Body of pancreas (tissue), 4 donors: ENCODE results near the gene RBM33. TPM values are rescaled to one million over a fixed set of nuclear protein-coding genes. Genes with fewer than 3 reads are reported as not detected.

ENCODE experiments used
- ATAC-seq: fragments of 150-250 bp; one replicate; pipeline ENCODE4 v1.9.1; 2016
- DNase-seq, 4 donors: peaks; one replicate each; pipeline ENCODE4 v3.0.0-alpha.2; 2019
- H3K27ac ChIP-seq, 4 donors: fragments of 200-600 bp; sonication (generic); 1 replicate in 3 of 4; 2 replicates in 1 of 4; pipeline versions ENCODE4 v1.5.1 to v1.6.1; 2016 to 2019; ENCODE audit warnings: mild to moderate bottlenecking in 1 of 4, mixed read lengths in 1 of 4, moderate library complexity in 1 of 4
- H3K27me3 ChIP-seq, 2 donors: fragments of 200-600 bp; sonication (generic); one replicate each; pipeline ENCODE4 v1.6.0; 2016; ENCODE audit warnings: mild to moderate bottlenecking in 1 of 2
- H3K36me3 ChIP-seq, 2 donors: fragments of 200-600 bp; sonication (generic); replicated peaks in 1 of 2; 2 replicates each; pipeline ENCODE4 v1.5.1; 2016; ENCODE audit warnings: low read depth in 2 of 2; ENCODE audit not compliant: insufficient read depth in 1 of 2
- H3K4me1 ChIP-seq: fragments of 200-600 bp; sonication (generic); one replicate; pipeline ENCODE4 v1.6.0; 2016
- H3K4me3 ChIP-seq, 2 donors: fragments of 200-600 bp; sonication (generic); 1 replicate in 1 of 2; 2 replicates in 1 of 2; pipeline ENCODE4 v1.5.1; 2016 to 2019
- H3K9me3 ChIP-seq, 3 donors: fragments of 200-600 bp; sonication (generic); 1 replicate in 2 of 3; 2 replicates in 1 of 3; pipeline ENCODE4 v1.5.1; 2016
- CTCF ChIP-seq, 7 experiments: fragments of 450-650 bp in 4 of 7; fragments of 200-600 bp in 3 of 7; sonication (generic) in 3 of 7; IDR thresholded peaks; one replicate each; pipeline ENCODE4 v1.5.1; 2016 to 2019; ENCODE audit warnings: antibody characterized with exemption in 7 of 7
- POLR2A ChIP-seq, 3 donors: fragments of 450-650 bp; IDR thresholded peaks; one replicate each; pipeline ENCODE4 v1.6.1; 2016; ENCODE audit warnings: antibody characterized with exemption in 3 of 3, mild to moderate bottlenecking in 2 of 3
- WGBS, 2 donors: methylation state at CpG; one replicate each; pipeline ENCODE4 v1.1.5; 2017; 5-methylcytosine and 5-hydroxymethylcytosine counted together
- intact Hi-C: fragments of 100-400 bp; cut with DNase I; formaldehyde crosslinking; loops from one replicate; pipeline ENCODE4 v1.15.1; 2023
- total RNA-seq, 2 donors: library from RNA; depleted of rRNA; stranded (reverse); fragments of >200 nt; gene quantifications; one replicate each; pipeline ENCODE4 v1.1.0, GENCODE V29; 2016

The RBM33 gene
- total RNA-seq, 2 donors from 2014 or later = 30.6 to 78.4 TPM

DNA sequence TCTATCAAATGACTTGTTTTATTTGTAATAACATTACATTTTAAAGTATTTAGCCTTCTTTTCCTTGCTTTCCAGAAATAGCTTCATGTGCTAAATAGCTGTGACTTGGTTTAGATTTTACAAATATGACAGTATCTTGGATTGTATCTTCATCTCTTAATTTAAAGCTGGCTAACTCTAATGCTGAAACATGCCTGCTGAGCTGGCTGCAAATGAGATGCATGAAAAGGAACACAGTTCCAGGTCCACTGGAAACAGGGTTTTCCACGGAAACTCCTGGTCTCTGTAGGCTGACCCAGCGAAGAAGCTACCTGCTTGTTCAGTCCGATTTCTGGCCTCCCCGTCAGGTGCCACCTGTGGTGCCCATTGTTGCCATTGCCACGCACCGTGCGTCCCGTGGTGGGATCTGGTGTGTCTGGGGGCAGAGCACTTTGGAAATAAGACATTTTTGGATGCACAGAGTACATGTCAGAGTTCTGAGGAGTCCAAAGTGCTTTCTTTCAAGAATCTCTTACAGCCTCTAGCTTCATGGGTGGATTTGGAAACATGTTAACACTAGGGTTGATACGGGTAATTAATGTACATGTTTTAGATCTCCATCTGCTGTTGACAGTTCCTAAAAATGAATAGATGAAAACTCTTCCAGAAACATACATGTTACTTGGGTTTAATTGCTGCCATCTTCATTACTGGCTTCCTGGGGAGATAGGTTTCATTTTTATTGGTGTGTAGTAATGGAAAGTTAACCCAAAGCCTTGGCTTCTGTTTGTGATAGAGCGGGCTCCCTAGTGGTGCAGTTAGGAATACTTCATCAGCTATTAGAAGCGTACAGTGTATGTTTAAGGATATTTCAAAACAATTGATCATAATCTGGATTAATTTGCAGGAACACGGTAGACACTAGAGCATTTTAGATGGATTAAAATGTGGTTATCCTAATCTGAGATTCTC lies 122.8 kb downstream of the RBM33 start:
- no peak overlapping the region for H3K27ac ChIP-seq
- ATAC-seq (no peak), DNase-seq (no peak)
- peaks cover 0 to 21% of the 10 kb centered on the region in 2 donors for H3K36me3 ChIP-seq
- intact Hi-C loops = loop anchor here (10.0 kb wide), 2 partner anchors 382 to 842 kb away; no protein-coding TSS in a partner anchor
- no peaks in the 10 kb centered on the region for H3K4me1 ChIP-seq
- no peak overlapping the region for H3K4me3 ChIP-seq
- TF ChIP-seq CTCF (IDR thresholded peaks at IDR 0.05) = no peak
- TF ChIP-seq POLR2A (IDR thresholded peaks at IDR 0.05) = no peak
- WGBS, 2 donors = 89 to 90% methylated on average over 12 of the region's 12 CpGs
- no peaks in the 10 kb centered on the region for H3K9me3 ChIP-seq
- H3K27me3 ChIP-seq = no peaks in the 10 kb centered on the region

DNA sequence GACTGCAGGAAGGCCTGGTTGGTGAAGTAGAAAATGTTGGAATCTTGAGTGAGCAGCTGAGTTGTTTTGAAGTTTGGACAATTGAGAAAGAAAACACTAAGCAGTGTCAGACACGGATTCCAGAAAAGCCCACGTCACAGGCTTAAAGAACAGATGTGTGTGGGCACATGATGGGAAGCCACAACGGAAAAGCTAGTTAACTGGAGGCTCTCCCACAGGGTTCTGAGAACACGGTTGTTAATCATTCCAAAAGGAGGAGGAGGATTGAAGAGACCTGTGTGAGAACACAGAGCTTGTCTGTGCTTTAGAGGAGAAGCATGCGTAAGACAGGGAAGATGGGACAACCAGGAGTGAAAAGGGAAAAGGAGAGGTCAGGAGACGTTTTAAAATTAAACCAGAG lies 125.2 kb downstream of the RBM33 start:
- ATAC-seq (peak; percentile 43), DNase-seq (no peak)
- Histone ChIP-seq H3K4me1 (no peaks in the 10 kb centered on the region), H3K9me3 (no peaks in the 10 kb centered on the region), H3K4me3 (no peak overlapping the region), H3K27ac (no peak overlapping the region), H3K27me3 (no peaks in the 10 kb centered on the region), H3K36me3 (peaks cover 0 to 21% of the 10 kb centered on the region in 2 donors)
- intact Hi-C loops = loop anchor here (10.0 kb wide), 2 partner anchors 385 to 845 kb away; no protein-coding TSS in a partner anchor
- WGBS, 2 donors = 73 to 84% methylated on average over 6 of the region's 6 CpGs
- no peak for TF ChIP-seq POLR2A (IDR thresholded peaks at IDR 0.05)
- no peak for TF ChIP-seq CTCF (IDR thresholded peaks at IDR 0.05)

DNA sequence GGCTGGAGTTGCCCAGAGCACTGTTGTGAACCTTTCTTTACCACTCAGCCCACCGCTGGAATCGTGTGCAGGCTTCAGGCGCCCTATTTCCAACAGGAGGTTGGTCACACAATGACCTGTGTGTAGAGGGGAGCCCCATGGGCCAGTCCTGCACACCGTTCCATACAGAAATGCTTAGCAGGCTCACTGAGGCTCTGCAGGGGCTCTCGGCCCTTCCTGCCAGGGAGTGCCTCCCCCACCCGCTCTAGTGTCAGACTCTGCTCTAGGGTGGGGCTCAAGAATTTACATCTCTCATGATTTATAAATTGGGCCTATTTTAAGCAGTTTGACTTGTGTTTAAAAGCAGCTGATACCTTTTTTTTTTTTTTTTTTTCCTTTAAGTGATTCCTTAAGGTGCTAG lies 125.8 kb downstream of the RBM33 start:
- no peaks in the 10 kb centered on the region for H3K9me3 ChIP-seq
- no peaks in the 10 kb centered on the region for H3K4me1 ChIP-seq
- intact Hi-C loops = no loop called here
- DNase-seq (no peak), ATAC-seq (no peak)
- no peaks in the 10 kb centered on the region for H3K27me3 ChIP-seq
- no peak overlapping the region for H3K4me3 ChIP-seq
- 92% methylated on average over 6 of the region's 6 CpGs for WGBS, 2 donors
- TF ChIP-seq POLR2A (IDR thresholded peaks at IDR 0.05) (no peak), CTCF (IDR thresholded peaks at IDR 0.05) (no peak)
- peaks cover 0 to 26% of the 10 kb centered on the region in 2 donors for H3K36me3 ChIP-seq
- H3K27ac ChIP-seq = no peak overlapping the region

DNA sequence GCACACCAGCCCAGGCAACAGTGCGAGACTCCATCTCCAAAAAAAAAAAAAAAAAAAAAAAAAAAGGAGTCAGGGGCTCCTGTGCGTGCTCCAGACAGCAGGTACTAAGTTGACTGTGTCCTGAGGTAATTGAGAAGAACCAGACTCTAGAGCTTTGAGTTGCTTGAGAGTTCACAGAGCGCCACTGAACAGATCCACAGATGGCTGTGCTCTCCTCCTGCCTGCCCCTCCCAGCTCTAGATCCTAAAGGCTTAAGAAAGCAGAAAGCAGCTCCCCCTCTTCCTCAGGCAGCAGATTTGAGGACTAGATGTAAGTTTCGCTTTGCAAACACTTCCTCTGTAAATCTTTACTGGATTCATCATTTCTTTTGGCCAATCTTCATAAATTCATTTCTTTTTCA lies 129.1 kb downstream of the RBM33 start:
- H3K9me3 ChIP-seq = no peaks in the 10 kb centered on the region
- intact Hi-C loops = no loop called here
- 96 to 99% methylated on average over 4 of the region's 4 CpGs for WGBS, 2 donors

More for the DNA sequence above, 129.1 kb downstream of the RBM33 start:
- H3K27me3 ChIP-seq = no peaks in the 10 kb centered on the region
- H3K4me3 ChIP-seq = no peak overlapping the region
- no peak overlapping the region for H3K27ac ChIP-seq
- peaks cover 0 to 32% of the 10 kb centered on the region in 2 donors for H3K36me3 ChIP-seq
- TF ChIP-seq POLR2A (IDR thresholded peaks at IDR 0.05) (no peak), CTCF (IDR thresholded peaks at IDR 0.05) (no peak)
- DNase-seq (no peak), ATAC-seq (no peak)
- no peaks in the 10 kb centered on the region for H3K4me1 ChIP-seq
